ENCODE measurements around the gene NAT16.
A peak's percentile ranks its signal among the peaks of the same experiment; 100 is the strongest.
"Not testable (repeated sequence)": the region's sequence is repeated elsewhere in the genome, so short reads cannot be mapped to it uniquely, and the experiment has no call there.

The NAT16 gene

GRCh38 chr7:101156866-101157589 is 23.1 kb downstream of the NAT16 start:
- DNase-seq = no peak

GRCh38 chr7:101156277-101156676 is 23.8 kb downstream of the NAT16 start:
- no peak for DNase-seq

GRCh38 chr7:101155303-101155702 is 24.8 kb downstream of the NAT16 start:
- DNase-seq = no peak

- DNase-seq = no peak
Measured at GRCh38 chr7:101154693-101155102, 25.4 kb downstream of the NAT16 start.

GRCh38 chr7:101153969-101154692 is 26.0 kb downstream of the NAT16 start, which contains the start of gene AP1S1:
Gene AP1S1 (plus strand): TSS chr7:101154476. CDS start chr7:101154515, 39 bp downstream.
- peak; percentile 98 for DNase-seq

- no peak for DNase-seq
Measured at GRCh38 chr7:101151908-101152651, 28.0 kb downstream of the NAT16 start.

- DNase-seq = no peak
Measured at GRCh38 chr7:101140746-101141382, 39.2 kb downstream of the NAT16 start.

GRCh38 chr7:101140339-101140699 is 39.8 kb downstream of the NAT16 start:
- no peak for DNase-seq

- DNase-seq = no peak
Measured at GRCh38 chr7:101138213-101138870, 41.8 kb downstream of the NAT16 start.

GRCh38 chr7:101137651-101138212 is 42.4 kb downstream of the NAT16 start:
- DNase-seq = no peak

GRCh38 chr7:101134399-101134980 is 45.6 kb downstream of the NAT16 start:
- DNase-seq = no peak

GRCh38 chr7:101133621-101134398 is 46.3 kb downstream of the NAT16 start:
- no peak for DNase-seq

GRCh38 chr7:101132626-101133600 is 47.2 kb downstream of the NAT16 start:
- DNase-seq = not testable (repeated sequence)

GRCh38 chr7:101129603-101130117 is 50.4 kb downstream of the NAT16 start:
- DNase-seq = no peak

- no peak for DNase-seq
Measured at GRCh38 chr7:101128040-101128834, 51.9 kb downstream of the NAT16 start.

- DNase-seq = no peak
Measured at GRCh38 chr7:101127460-101128039, 52.5 kb downstream of the NAT16 start.

- DNase-seq = no peak
Measured at GRCh38 chr7:101126651-101127459, 53.2 kb downstream of the NAT16 start, which contains the start of gene SERPINE1. Gene SERPINE1 (plus strand): TSS chr7:101127104. CDS start chr7:101128394, 1,290 bp downstream.
